Right lung (tissue), 5 donors: ENCODE data around the gene GPR55. TPM values are rescaled to one million over a fixed set of nuclear protein-coding genes. Genes with fewer than 3 reads are reported as not detected.

ENCODE experiments used
- DNase-seq, 2 donors: peaks; one replicate each; pipeline ENCODE4 v3.0.0-alpha.2; 2013
- polyA plus RNA-seq, 5 donors: library from polyadenylated mRNA; unstranded; fragments of 120-200 nt; gene quantifications; one replicate each; pipeline versions ENCODE4 v1.2.1 to v1.2.3, GENCODE V29; 2013; ENCODE audit warnings: inconsistent platforms in 1 of 5, low replicate concordance in 1 of 5; ENCODE audit not compliant: insufficient read length in 5 of 5, insufficient read depth in 1 of 5

GPR55 gene
- polyA plus RNA-seq, 5 donors: 0.10 to 0.21 (median 0.17) TPM

GRCh38 chr2:230868947-230869913 lies 55.8 kb downstream of the GPR55 start:
- peak; percentile 84 to 86 for DNase-seq

- DNase-seq: peak; percentile 74 to 75
These were observed 56.7 kb downstream of the GPR55 start for GRCh38 chr2:230868161-230868946.

- DNase-seq: peak in 1 of 2 donors; percentile 32
These were observed 58.1 kb downstream of the GPR55 start for GRCh38 chr2:230866756-230867523.

- peak; percentile 40 to 54 for DNase-seq
These were observed 59.0 kb downstream of the GPR55 start for GRCh38 chr2:230865766-230866755.

- DNase-seq: peak; percentile 47 to 54
These were observed 59.7 kb downstream of the GPR55 start for GRCh38 chr2:230865307-230865765.

GRCh38 chr2:230864605-230865306 lies 60.3 kb downstream of the GPR55 start, which contains the start of gene ITM2C:
Gene ITM2C (plus strand): TSS chr2:230864942. CDS start chr2:230865026, 84 bp downstream.
- DNase-seq: peak; percentile 79

- no peak for DNase-seq
These were observed 60.9 kb downstream of the GPR55 start for GRCh38 chr2:230864122-230864604.

- no peak for DNase-seq
These were observed 61.5 kb downstream of the GPR55 start for GRCh38 chr2:230863442-230864121.

GRCh38 chr2:230863031-230863430 lies 62.0 kb downstream of the GPR55 start:
- DNase-seq: no peak

- no peak for DNase-seq
These were observed 62.8 kb downstream of the GPR55 start for GRCh38 chr2:230862292-230862691.

GRCh38 chr2:230861552-230862255 lies 63.3 kb downstream of the GPR55 start:
- DNase-seq: no peak

Other genes with a start within 250 kb of the GPR55 start
- 10 to 100 TPM; 48.6 to 68.0 (median 61.6) TPM for gene CAB39, start 212.4 kb downstream of the GPR55 start, polyA plus RNA-seq
- gene ITM2C, start 60.3 kb downstream of the GPR55 start, polyA plus RNA-seq: 100 to 1,000 TPM; 271 to 335 (median 284) TPM
- not detected for gene SPATA3, start 70.9 kb upstream of the GPR55 start, polyA plus RNA-seq
- 1 to 10 TPM in 1 of 5 donors, under 1 TPM in 4; 0.27 to 1.6 (median 0.54) TPM for gene C2orf72, start 112.3 kb upstream of the GPR55 start, polyA plus RNA-seq
- 10 to 100 TPM; 73.2 to 80.3 (median 75.9) TPM for gene PSMD1, start 131.6 kb upstream of the GPR55 start, polyA plus RNA-seq
- under 1 TPM; 0.17 to 0.64 (median 0.46) TPM for gene HTR2B, start 199.8 kb upstream of the GPR55 start, polyA plus RNA-seq